OCI-LY1 (cell line): Measurements from ENCODE around the gene KLF5.

ENCODE experiments used
- CTCF ChIP-seq: fragments of 200-600 bp; sonication (generic), shearing (Covaris generic); IDR thresholded peaks from 2 replicates; pipeline ENCODE4 v1.5.1; 2017; ENCODE audit warnings: mild to moderate bottlenecking, antibody characterized with exemption, low read length, moderate library complexity, mixed read lengths
- EZH2 ChIP-seq: fragments of 200-600 bp; sonication (generic), shearing (Covaris generic); IDR thresholded peaks from 2 replicates; pipeline ENCODE4 v1.8.0; 2017; ENCODE audit warnings: borderline replicate concordance, mixed run types, mild to moderate bottlenecking, antibody characterized with exemption, low read length, moderate library complexity, mixed read lengths

- no peak for TF ChIP-seq CTCF
- TF ChIP-seq EZH2 = no peak
Measured at GRCh38 chr13:73074926-73075325, 16.1 kb downstream of the KLF5 start.
